ENCODE results near the gene ADAMTS2.

Gene ADAMTS2

GRCh38 chr5:179122411-179123108 lies 222.7 kb downstream of the ADAMTS2 start:
- TF ChIP-seq CTCF (IDR thresholded peaks at IDR 0.05; ENCODE audit: poor library complexity, severe bottlenecking) = no peak
- DNase-seq (ENCODE audit: low spot score) (no peak), ATAC-seq (ENCODE audit: low read depth) (no peak)
- Histone ChIP-seq H3K36me3 (ENCODE audit: low read depth) (no peaks in the 10 kb centered on the region), H3K4me3 (ENCODE audit: severe bottlenecking) (no peak overlapping the region), H3K9me3 (ENCODE audit: severe bottlenecking) (peaks cover 47% of the 10 kb centered on the region), H3K27ac (ENCODE audit: poor library complexity, severe bottlenecking) (no peak overlapping the region), H3K27me3 (ENCODE audit: insufficient read depth, poor library complexity, severe bottlenecking) (no peaks in the 10 kb centered on the region), H3K4me1 (ENCODE audit: insufficient read depth, poor library complexity, severe bottlenecking) (no peaks in the 10 kb centered on the region)

DNA sequence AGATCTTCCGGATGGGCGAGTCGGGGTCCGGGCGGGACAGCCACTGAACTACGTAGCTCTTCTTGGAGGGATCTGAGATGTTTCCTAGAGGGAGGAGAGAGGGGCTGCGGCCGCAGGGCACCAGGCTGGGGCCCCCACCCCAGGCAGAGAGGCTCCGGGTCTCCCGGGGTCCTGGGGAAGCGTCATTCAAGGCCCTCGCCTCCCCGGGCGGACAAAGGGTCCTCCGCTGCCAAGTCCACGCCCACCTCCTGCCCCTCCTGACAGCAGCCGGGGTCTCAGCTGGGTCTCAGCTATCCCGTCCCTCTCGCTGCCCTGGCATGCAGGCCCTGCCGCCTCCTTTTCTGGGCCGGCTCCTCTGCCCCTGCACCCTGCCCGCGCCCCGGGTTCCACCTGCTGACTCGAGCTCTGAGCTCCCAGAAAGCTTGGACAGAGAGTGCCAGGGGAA lies 223.6 kb downstream of the ADAMTS2 start:
- Histone ChIP-seq H3K36me3 (ENCODE audit: low read depth) (no peaks in the 10 kb centered on the region), H3K4me3 (ENCODE audit: severe bottlenecking) (no peak overlapping the region), H3K27me3 (ENCODE audit: insufficient read depth, poor library complexity, severe bottlenecking) (no peaks in the 10 kb centered on the region), H3K9me3 (ENCODE audit: severe bottlenecking) (peaks cover 47% of the 10 kb centered on the region), H3K27ac (ENCODE audit: poor library complexity, severe bottlenecking) (no peak overlapping the region), H3K4me1 (ENCODE audit: insufficient read depth, poor library complexity, severe bottlenecking) (no peaks in the 10 kb centered on the region)
- no peak for TF ChIP-seq CTCF (IDR thresholded peaks at IDR 0.05; ENCODE audit: poor library complexity, severe bottlenecking)
- no peak for ATAC-seq (ENCODE audit: low read depth)
- DNase-seq (ENCODE audit: low spot score) = no peak

DNA sequence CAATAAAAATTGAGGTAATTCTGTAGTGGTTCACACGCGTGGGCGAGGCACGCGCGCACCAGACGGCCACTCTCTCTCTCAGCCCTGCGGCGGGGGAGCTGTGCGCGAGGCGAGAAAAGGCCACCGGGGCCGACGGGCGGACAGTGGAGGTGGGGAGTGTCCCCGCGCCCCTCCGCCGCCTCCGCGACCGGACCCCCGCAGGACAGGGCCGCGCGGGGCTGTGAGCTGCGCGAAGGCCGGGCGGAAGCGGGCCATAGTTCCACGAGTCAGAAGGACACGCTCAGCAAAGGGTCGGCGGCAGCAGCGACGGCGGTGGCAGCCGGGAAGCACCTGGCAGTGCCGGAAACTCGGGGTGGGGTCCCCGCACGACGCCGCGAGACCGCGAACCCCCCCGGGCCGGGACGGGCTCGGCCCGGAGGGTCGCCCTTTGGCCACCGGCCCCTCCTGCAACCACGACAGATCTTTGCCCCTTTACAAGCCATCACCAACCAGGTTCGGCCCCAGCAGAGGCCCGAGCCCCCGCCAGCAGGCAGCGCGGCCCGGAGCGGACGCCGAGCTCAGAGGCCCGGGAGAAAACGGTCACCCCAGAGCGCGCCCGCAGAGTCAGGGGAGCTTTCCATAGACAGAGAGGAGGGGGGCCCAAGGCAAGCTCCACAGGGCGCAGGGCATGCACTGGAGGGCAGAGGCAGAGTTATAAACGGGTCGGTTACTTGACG lies 224.2 kb downstream of the ADAMTS2 start:
- Histone ChIP-seq H3K27me3 (ENCODE audit: insufficient read depth, poor library complexity, severe bottlenecking) (no peaks in the 10 kb centered on the region), H3K4me3 (ENCODE audit: severe bottlenecking) (no peak overlapping the region), H3K4me1 (ENCODE audit: insufficient read depth, poor library complexity, severe bottlenecking) (no peaks in the 10 kb centered on the region), H3K9me3 (ENCODE audit: severe bottlenecking) (peaks cover 41% of the 10 kb centered on the region), H3K36me3 (ENCODE audit: low read depth) (no peaks in the 10 kb centered on the region), H3K27ac (ENCODE audit: poor library complexity, severe bottlenecking) (no peak overlapping the region)
- TF ChIP-seq CTCF (IDR thresholded peaks at IDR 0.05; ENCODE audit: poor library complexity, severe bottlenecking) = no peak
- ATAC-seq (ENCODE audit: low read depth) (no peak), DNase-seq (ENCODE audit: low spot score) (no peak)

DNA sequence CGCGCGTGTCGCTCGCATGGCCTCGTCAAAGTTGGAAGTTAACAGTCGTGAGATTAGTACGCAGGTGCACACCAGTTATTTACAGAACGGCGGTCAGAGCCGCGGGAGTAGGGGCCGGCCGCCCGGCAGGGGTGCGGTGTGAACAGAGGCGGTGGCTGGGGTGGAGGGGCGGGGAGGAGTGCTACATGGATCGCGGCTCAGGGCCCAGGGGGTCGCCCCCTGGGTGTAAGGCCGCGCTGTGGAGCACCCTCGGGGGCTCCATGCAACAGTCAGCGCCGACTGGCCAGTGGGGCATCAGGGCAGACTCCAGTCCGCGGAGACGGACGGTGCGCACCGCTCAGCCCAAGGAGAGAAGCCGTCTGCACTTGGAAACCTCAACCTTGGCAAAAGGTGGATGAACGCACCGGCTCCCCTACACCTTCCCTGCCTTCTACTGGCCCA lies 224.8 kb downstream of the ADAMTS2 start:
- ATAC-seq (ENCODE audit: low read depth) (no peak), DNase-seq (ENCODE audit: low spot score) (no peak)
- Histone ChIP-seq H3K4me1 (ENCODE audit: insufficient read depth, poor library complexity, severe bottlenecking) (no peaks in the 10 kb centered on the region), H3K9me3 (ENCODE audit: severe bottlenecking) (peaks cover 34% of the 10 kb centered on the region), H3K27me3 (ENCODE audit: insufficient read depth, poor library complexity, severe bottlenecking) (no peaks in the 10 kb centered on the region), H3K36me3 (ENCODE audit: low read depth) (no peaks in the 10 kb centered on the region), H3K4me3 (ENCODE audit: severe bottlenecking) (no peak overlapping the region), H3K27ac (ENCODE audit: poor library complexity, severe bottlenecking) (no peak overlapping the region)
- no peak for TF ChIP-seq CTCF (IDR thresholded peaks at IDR 0.05; ENCODE audit: poor library complexity, severe bottlenecking)

Data from RWPE2 (cell line).